HG03045 (cell line): ENCODE results near the gene ZNF384.
"Not testable (repeated sequence)": the region's sequence is repeated elsewhere in the genome, so short reads cannot be mapped to it uniquely, and the experiment has no call there.

Experiments used
- ATAC-seq: cut with Tn5 transposase; IDR thresholded peaks from one replicate; pipeline ENCODE4 v1.9.1; 2021; ENCODE audit warnings: mild to moderate bottlenecking, moderate library complexity; ENCODE audit not compliant: unreplicated experiment

ZNF384 gene

DNA sequence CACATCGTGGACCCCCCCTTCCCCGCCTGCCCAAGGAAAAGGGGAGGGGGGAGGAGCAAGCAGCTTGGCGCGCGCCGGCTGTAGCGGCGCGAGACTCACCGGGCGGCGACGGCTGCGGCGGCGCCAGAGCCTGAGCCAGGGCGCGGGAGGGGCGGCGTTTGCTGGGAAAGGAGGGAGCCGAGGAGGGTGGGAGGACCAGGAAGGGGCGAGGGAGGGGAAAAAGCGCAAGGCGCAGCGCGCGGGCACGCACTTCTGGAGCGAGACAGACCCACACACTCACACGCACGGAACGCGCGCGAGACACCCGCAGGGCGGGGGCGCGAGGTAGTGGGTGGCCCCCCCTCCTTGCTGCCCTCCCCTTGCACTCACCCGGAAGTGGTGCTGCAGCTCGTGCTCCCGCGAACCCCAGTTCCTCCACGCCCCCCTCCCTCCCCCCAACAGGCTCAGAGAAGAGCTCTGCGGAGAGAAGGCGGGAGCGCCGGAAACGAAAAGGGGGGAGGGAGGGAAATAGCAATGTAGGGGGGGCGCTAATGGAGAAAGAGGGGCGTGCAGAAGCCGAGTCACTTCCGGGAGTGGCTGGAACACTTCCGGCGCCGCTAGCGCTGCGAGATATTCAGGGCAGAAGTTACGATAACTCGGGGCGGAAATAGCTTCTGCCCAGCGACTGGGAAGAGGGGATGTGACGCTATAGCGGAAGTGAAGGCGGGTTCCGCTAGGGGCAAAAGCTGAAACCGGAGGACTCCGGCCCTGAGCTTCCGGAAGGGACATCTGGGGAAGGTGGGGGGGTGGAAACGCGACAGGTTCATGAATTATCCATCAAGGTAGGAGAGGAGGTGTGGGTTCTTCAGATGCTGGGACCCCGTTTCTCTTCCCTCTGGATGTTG, at the start of gene ZNF384:
ZNF384 (minus strand) TSS at position 377 of the 884 bp plus-strand sequence. CDS start 9,855 bp downstream, outside the sequence.
- peak; percentile 87 for ATAC-seq

- ATAC-seq, result no peak
Observed at GRCh38 chr12:6736754-6737153, 47.6 kb upstream of the ZNF384 start.

GRCh38 chr12:6735448-6736191, 46.4 kb upstream of the ZNF384 start:
- no peak for ATAC-seq

DNA sequence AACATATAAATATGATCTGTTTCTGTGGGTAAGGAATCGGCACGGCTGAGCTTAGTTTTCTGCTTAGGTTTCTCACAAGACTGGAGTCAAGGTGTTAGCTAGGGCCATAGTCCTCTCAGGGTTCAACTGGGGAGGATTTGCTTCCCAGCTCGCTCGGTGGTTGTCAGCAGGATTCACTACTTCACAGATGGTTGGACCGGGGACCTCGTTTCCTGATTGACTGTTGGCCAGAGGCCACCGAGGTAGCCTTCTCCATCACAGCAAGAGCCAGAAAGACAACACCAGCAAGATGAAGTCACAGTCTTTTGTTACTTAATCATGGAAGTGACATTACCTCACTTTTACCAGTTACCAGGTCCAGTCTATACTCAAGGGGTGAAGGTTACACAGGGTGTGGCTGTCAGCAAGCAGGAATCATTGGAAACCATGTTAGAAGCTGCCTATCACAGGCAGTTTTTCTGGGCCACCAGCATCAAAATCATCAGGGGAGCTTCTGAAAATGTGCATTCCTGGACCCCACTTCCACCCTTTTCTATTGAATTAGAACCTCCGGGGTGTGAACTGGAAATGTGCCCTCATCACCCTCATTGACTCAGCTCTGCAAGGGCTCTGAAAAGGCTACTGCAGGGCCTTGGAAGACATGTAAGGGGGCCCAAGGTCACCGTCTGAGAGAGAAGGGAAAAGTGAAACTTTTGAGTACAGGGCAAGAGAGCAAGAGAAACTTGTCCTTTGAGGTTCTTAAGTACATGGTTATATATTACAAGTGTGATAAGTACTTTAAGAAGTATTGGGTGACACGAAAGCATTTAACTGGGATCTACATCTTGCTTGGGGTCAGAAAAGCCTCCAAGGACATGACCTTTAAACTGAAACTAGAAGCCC, 45.6 kb upstream of the ZNF384 start:
- ATAC-seq, result no peak

GRCh38 chr12:6730169-6730568, 41.0 kb upstream of the ZNF384 start:
- ATAC-seq, result no peak

GRCh38 chr12:6729186-6729585, 40.0 kb upstream of the ZNF384 start:
- ATAC-seq, result no peak

- ATAC-seq, result no peak
Observed at GRCh38 chr12:6725350-6725749, 36.2 kb upstream of the ZNF384 start.

DNA sequence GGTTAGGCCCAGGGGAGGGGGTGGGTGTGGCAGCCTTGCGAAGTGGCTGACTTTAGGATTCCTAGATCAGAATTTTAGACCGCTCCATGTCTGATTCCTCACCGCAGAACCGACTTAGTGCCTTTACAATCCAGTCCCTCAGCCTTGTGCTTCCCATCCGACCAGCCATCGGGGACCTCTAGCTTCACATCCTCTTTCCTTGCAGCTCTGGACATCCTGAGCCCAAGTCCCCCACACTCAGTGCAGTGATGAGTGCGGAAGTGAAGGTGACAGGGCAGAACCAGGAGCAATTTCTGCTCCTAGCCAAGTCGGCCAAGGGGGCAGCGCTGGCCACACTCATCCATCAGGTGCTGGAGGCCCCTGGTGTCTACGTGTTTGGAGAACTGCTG, 35.2 kb upstream of the ZNF384 start:
- peak; percentile 19 for ATAC-seq

DNA sequence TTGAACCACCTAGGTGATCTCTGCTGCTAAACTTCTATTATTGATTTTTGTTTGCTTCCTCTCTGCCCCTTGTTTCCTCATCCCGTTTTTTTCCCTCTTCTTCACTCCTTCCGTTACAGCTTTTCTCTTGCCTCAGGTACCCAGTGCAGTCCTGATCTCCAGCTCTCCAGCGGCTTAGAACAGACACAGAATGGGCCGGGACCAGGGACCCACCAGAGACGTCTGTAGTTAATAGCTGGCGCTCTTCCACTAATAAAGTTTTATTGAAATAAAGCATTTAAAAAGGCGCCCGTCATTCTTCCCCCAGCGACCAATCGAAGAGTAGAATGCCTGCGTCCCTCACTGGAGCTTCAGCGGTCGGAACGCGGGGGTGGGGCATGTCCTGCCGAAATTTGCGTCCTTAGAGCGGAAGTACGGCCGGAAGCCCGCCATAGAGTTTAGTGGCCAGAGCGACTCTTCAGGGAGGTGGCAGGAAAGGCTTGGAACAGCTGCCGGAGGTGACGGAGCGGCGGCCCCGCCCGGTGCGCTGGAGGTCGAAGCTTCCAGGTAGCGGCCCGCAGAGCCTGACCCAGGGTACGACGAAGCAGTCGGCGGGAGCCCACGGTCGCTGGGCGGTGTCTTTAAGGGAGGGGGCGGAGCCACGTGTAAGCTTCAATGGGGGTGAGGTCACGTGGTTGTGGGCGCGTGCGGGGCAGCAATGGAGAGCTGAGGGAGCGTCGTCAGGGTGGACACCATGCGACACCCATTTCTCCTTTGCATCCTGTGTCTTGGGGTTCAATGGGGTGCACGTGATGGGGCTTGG, 34.6 kb upstream of the ZNF384 start, which contains the start of gene COPS7A:
COPS7A (plus strand) TSS at position 440 of the 802 bp plus-strand sequence. CDS start 611 bp downstream, outside the sequence.
- ATAC-seq, result peak; percentile 92

GRCh38 chr12:6722863-6723262, 33.7 kb upstream of the ZNF384 start:
- ATAC-seq, result no peak

DNA sequence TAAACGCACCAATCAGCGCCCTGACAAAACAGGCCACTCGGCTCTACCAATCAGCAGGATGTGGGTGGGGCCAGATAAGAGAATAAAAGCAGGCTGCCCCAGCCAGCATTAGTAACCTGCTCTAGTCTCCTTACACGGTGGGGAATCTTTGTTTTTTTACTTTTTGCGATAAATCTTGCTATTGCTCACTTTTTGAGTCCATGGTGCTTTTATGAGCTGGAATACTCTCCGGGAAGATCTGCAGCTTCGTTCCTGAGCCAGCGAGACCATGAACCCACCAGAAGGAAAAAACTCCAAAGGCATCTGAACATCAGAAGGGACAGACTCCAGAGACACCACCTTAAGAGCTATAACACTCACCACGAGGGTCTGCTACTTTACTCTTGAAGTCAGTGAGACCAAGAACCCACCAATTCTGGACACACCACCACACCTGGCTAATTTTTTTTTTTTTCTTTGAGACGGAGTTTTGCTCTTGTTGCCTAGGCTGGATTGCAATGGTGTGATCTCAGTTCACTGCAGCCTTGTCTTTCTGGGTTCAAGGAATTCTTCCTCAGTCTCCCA, 27.8 kb upstream of the ZNF384 start:
- no peak for ATAC-seq

GRCh38 chr12:6716031-6716873, 27.1 kb upstream of the ZNF384 start:
- ATAC-seq, result not testable (repeated sequence)

DNA sequence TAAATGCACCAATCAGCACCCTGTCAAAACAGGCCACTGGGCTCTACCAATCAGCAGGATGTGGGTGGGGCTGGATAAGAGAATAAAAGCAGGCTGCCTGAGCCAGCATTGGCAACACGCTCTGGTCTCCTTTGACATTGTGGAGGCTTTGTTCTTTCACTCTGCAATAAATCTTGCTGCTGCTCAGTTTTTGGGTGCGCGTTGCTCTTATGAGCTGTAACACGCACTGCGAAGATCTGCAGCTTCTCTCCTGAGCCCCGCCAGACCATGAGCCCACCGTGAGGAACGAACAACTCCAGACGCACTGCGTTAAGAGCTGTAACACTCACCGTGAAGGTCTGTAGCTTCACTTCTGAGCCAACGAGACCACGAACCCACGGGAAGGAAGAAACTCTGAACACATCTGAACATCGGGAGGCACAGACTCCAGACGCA, 19.8 kb upstream of the ZNF384 start:
- ATAC-seq, result no peak

GRCh38 chr12:6708351-6708750, 19.2 kb upstream of the ZNF384 start:
- not testable (repeated sequence) for ATAC-seq

GRCh38 chr12:6703631-6704030, 14.5 kb upstream of the ZNF384 start:
- no peak for ATAC-seq

GRCh38 chr12:6701078-6701768, 12.0 kb upstream of the ZNF384 start:
- no peak for ATAC-seq

DNA sequence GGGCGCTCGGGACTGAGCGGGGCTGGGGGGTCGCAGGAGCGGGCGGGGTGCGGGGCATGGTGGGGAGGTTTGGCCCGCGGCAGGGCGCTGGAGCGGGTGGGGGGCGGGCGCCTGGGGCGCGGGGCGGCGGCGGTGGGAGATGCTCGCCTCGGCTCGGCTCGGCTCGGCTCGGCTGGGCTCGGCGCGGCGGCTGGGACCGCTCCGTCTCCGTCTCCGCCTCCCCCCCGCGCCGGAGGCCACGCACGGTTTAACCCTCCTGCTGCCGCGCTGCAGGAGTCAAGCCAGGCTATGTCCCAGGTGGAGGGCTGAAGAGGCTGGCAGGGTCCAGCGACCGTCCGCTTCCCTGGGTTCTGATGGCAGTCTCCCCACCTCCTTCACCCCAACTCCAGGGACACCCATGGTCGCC, 11.5 kb upstream of the ZNF384 start, which contains the start of gene PIANP:
PIANP (minus strand) TSS at position 170 of the 406 bp plus-strand sequence. CDS start 2,754 bp downstream, outside the sequence.
- no peak for ATAC-seq
